HG02852 (cell line): ENCODE measurements around the gene C6orf62.
"Not testable (repeated sequence)": the region's sequence is repeated elsewhere in the genome, so short reads cannot be mapped to it uniquely, and the experiment has no call there.

ENCODE experiments used
- ATAC-seq: cut with Tn5 transposase; IDR thresholded peaks from one replicate; pipeline ENCODE4 v1.9.1; 2021; ENCODE audit warnings: mild to moderate bottlenecking, moderate library complexity; ENCODE audit not compliant: unreplicated experiment

C6orf62 gene

DNA sequence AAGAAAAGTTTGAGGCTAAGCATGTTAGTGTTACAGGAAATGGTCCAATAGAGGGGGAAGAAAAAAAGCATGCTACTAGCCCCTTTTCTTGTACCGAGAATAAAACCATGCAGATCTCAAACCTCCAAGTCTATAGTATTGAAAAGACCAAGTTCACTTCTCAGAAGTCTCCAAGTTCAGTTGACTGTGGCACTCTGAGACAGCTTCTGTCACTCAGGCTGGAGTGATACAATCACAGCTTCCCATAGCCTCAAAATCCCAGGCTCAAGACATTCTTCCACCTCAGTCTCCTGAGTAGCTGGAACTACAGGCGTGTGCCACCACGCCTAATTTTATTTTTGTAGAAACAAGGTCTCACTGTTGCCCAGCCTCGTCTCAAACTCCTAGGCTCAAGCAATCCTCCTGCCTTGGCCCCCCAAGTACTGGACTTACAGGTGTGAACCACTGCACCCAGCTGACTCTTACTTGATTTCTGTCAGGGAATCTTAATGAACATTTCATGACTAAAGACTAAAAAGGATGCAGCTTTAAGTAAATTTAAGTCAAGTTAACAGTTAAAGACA lies 16.2 kb downstream of the C6orf62 start:
- ATAC-seq: no peak

DNA sequence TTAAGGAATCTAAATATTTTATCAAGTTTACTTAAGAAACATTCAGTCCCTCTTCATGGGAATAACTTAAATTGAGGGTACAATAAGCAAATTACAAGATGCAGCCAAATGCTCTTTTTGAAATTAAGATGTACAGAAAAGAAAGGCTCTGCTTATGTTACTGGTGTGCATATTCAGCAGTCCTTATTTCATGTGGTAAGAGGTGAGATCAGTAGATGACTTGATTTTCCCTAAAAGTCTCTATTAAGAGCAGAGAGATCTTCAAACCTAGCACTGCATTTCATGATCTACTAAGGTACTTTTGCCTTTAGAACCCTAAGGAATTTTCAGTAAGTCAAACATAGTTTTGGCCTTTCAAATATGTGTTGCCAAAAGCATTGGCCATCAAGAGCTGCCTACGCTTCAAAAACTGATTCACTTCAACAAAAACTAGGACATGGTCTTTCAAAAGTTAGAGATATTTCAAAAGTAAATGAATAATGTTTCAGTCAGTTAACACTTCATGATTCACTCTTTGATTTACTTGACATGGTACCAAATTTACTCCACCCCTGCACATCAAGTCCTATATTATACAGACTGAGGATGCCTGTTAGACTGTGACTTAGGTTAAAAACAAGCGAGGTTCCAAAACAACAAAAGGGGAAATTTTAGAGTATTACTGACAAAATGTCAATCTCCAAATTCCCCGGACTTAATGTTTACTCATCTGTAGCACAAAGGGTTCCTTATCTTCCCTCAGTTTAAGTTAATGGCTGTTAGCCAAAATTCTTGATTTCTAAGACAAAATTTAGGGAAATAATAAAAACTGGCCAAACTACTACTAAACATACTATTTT lies 19.2 kb downstream of the C6orf62 start:
- no peak for ATAC-seq

DNA sequence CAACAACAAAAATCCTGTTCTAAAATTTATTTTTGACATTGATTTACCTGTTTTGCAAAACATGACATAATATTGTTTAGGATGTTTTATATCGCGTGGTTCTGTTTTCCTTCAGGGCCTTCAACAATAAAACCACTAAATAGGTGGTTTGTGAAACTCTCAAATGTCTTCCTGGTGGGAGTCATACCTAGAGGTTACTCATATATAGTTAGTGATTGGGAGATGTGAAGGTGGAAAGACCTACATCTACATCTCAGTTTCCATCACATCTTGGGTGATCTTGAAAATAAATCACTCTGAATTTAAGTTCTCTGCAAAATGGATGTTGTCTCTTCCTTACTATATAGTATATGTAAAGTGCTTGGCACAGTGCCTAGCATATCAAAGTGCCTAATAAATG lies 22.9 kb downstream of the C6orf62 start:
- no peak for ATAC-seq

DNA sequence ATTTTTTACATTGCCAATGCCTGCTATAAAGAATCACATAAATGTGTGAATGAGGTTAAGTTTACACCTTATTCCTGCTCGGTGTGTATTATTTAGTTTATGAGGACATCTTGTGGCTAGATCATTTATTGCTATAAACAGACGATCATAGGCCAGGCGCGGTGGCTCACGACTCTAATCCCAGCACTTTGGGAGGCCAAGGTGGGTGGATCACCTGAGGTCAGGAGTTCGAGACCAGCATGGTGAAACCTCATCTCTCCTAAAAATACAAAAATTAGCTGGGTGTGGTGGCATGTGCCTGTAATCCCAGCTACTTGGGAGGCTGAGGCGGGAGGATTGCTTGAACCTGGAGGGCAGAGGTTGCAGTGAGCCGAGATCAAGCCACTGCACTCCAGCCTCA lies 23.3 kb downstream of the C6orf62 start:
- peak; percentile 73 for ATAC-seq

DNA sequence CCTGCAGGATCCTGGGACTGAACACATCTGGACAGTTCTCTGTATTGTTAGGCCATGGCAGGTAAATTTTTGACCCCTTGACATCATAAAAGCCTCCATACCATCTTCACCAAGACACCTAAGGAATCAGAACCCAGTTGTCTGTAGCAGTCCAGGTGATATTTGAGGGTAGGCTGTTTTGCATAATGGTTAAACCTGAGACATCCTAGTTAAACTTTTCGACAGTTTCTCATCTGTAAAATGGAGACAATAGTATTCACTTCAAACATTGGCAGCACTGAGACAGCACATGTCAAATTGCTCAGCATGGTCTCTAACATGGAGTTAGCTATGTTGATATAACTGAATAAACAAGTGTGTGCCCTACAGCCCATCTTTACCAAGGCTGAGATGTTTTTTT lies 24.8 kb downstream of the C6orf62 start:
- ATAC-seq: no peak

DNA sequence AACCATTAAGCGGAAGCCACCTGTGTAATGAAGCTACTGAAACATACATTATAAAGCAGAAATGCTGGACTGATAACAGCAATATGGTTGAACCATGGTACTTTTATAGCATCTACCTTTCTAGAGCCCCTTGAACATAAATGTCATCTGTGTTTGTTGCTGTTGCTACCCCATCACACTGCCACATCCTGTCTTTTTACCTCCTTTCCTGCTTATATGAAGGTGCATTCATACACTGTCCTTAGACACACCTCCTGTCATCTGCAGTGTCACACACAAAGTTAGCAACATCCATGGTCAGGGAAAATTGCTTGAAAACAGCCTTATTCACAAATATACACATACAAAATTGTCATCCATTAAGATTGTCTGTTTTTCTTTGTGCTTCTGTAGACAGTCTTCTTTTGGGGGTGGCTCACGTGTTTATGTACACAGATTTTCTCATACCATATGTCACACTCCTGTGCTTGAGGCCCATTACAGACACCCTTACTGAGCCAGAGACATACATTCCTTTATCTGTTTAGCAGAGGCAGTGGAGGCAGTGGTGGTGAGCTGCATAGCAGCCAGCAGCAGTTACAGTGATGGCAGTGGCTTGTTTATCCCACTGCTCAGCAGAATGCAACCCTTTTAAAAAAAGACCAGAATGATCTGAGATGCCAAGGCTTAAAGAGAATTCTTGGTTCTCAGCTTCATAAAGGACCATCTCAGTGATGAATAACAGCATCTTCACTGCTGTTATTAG lies 25.9 kb downstream of the C6orf62 start:
- no peak for ATAC-seq

DNA sequence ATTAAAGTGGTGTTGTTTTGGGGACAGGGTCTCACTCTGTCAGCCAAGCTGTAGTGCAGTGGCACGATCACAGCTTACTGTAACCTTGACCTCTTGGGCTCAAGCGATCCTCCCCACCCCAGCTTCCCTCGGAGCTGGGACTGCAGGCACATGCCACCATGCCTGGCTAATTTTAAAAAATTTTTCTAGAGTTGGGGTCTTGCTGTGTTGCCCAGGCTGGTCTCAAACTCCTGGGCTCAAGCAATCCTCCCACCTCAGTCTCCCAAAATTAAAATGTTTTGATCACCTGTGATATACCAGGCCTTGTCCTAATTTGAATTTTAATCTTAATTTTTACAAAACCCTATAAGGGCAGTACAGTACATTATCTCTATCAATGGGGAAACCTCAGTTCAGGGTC lies 26.5 kb downstream of the C6orf62 start:
- ATAC-seq: no peak

DNA sequence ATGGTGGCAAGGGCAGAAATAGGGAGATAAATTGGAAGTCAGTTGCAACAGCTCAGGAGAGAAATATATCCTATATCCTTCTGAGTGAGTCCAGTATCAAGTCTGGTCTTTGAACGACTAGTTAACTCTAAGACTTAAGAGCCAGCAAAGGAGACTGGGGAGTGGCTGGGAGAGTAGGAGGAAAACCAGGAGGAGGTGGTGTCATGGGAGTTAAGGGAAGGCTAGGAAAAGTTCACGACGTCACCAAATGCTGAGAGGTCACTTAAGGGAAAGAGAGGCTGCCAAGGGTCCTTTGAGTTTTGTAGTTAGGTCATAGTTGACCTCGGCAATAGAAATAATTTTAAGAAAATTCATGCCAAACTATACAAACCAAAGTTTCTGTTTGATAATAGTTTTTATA lies 27.0 kb downstream of the C6orf62 start:
- no peak for ATAC-seq

DNA sequence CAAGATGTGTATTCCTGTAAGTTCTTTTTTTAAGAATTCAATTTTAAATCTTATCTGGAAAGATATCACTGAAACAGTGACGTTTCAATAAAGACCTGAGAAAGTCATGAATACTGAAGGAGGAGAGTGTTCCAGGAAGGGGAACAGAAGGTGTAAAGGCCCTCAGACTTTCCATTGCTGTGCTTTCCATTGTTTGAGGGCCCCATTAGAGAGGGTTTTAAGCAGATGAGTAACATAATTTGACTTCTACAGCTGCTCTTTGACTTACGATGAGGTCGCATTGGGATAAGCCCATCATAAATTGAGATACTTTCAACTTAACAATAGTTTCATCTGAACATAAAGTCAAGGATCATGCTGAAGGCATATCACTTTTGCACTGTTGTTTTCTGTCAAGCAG lies 27.4 kb downstream of the C6orf62 start:
- ATAC-seq: no peak

DNA sequence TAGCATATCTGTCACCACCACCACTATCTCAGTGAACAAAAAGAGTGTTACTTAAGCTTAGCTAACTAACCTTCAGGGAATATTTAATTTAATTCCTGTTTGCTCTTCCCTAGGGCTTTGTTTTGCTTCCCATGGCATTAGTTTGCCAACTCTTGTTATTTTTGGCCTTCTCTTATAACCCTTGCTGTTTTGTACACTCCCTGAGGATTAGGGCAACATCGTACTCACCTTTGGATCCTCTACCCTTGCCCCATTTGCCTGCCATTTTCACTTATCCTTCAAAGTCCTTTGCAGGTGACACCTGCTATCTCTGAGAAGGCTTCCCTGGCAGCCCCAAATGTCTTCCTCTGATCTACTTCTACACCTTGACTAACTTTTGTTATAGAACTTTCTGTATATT lies 28.4 kb downstream of the C6orf62 start:
- no peak for ATAC-seq

DNA sequence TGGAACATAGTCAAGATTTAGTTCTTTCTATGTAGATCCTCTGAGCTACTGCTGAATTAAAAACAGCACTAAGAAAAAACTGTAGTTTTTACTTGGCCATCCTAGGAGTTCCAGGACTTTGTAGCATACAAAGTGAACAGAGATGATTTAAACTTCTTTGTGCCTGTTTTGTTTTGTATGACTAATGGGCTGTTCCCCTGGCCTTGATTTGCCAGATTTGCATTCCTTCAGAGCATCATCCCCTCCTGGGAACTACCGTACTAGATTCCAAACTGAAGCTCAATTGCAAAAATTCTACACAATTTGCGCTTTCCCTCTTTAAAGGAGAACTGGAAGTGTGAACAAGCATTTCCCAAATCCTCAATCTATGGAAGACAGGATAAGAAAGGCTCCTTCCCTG lies 29.0 kb downstream of the C6orf62 start:
- ATAC-seq: no peak

DNA sequence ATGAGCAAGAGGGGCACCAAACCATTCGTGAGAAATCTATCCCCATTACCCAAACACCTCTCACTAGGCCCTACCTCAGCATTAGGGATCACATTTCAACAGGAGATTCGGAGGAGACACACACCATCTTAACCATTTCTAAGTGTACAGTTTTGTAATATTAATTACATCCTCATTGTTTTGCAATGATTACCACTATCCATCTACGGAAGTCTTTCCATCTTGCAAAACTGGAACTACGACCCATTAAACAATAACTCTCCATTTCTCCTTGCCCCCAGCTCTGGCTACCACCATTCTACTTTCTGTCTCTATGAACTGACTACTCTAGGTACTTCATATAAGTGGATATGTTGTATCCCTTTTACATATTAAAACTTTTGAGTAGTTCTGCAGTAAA lies 32.0 kb downstream of the C6orf62 start:
- no peak for ATAC-seq

DNA sequence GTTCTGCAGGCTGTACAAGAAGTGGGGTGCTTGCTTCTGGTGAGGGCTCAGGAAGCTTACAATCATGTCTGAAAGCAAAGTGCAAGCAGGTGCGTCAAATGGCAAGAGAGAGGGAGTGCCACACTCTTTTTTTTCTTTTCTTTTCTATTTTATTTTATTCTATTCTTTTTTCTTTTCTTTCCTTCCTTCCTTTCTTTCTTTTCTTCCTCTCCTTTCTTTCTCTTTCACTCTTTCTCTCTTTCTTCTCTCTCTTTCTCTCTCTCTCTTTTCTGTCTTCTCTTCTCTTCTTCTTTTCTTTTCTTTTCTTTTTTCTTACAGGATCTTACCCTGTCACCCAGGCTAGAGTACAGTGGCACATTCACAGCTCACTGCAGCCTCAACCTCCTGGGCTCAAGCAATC lies 32.5 kb downstream of the C6orf62 start:
- ATAC-seq: no peak

DNA sequence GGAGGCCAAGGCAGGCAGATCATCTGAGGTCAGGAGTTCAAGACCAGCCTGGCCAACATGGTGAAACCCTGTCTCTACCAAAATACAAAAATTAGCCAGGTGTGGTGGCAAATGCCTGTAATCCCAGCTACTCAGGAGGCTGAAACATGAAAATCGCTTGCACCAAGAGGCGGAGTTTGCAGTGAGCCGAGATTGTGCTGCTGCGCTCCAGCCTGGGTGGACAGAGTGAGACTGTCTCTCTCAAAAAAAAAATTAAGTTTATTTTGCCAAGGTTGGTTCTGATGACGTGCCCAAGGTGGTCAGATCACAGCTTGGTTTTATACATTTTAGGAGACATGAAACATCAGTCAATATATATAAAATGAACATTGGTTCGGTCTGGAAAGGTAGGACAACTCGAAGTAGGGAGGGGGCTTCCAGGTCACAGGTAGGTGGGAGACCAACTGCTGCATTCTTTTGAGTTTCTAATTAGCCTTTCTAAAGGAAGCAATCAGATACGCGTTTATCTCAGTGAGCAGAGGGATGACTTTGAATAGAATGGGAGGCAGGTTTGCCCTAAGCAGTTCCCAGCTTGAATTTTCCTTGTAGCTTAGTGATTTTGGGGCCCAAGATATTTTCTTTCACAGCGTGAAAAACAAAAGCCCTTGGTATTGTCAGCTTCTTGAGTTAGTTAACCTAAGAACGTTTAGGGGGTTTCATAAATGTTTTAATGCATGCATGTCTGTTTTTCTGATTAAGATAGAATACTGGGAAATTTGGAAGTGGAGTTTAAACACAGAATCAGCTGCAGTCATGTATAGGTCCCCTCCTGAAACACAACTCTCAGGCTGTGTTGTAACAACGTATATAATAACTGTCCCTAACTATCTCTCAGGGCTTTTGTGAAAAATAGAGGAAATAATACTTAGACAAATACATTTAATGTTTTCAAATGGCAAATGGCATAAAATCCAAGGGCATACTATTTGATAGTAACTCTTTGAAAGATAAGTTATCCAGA lies 35.4 kb downstream of the C6orf62 start:
- ATAC-seq: no peak

DNA sequence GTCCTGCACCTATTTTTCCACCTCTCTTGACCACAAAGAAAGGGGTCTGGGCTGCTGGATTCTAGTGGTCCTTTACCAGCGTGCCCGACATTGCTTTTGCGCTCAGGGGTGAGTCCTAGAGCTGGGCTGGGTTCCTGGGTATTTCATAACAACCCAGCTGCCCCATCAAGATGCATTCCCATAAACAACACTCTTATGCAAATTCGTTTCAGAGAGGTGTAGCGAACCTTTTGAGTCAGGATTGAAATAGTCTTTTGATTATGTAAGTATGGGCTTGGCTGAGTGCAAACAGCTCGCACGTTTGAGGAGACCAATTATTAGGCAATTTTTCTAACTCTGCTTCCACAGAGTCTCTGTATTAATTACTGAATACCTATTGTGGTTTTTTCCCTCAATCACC lies 38.4 kb downstream of the C6orf62 start:
- no peak for ATAC-seq

DNA sequence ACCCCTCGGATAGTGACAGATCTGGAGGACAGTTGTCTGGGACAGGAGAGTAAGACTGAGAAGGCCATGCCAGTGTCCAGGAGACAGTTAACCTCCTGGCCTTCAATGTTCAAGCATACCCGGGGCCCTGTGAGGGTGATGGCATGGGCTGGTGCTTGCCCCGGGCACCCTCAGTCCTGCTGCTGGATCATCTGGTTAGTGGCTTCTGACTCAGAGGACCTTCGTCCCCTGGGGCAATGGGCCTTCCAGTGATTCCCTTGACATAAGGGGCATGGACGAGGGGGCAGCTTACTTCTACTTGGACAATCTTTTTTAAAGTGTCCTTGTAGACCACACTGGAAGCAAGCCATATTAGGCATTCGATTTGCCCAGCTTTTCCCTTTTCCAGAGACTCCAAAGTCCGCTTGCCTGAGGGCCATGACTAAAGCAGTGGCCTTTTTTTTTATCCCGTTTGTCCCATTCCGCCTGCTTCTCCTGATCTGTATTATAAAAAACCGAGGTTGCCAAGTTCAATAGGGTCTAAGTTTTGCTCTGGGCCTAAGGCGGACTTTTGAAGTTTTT lies 40.1 kb downstream of the C6orf62 start:
- not testable (repeated sequence) for ATAC-seq

DNA sequence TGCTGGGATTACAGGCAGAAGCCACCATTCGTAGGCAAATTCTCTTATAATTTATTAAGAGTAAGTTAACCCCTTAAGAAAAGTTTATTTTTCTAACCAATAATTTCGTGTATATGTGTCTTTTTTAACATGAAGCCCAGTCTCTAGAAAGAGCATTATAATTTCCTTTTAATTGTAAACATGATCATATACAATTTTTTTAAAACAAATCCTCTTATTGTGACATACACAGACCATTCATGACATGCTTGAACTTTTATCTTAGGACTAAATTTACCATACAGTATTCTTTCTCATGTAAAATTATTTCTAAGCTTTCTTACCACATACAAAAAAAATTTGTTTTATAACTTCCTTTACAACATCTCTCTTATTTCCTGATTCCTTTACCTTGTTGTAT lies 45.3 kb downstream of the C6orf62 start:
- no peak for ATAC-seq

DNA sequence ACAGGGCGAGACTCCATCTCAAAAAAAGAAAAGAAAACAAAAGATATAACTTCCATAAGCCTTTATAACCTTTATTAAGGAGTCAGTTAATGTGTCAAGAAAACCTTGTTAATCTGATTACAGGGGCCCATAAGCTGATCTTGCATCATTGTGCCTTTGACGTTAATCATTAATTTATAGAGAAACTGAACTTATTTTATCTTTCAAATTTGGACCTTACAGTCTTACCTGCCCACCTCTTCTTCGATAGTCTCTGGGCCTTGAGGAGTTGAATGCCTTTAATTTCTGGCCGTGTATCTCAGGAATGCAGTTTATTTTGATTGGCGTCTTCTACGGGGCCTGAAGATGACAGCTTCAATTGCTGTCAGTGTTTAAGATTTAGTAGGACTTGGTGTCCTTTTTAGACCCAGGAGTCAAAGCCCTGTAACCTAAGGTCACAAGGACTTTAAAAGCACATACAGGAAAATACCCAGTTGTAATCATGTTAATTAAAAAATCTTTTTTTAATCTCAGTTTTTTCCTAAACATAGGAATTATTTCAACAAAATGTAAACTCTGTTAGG lies 46.3 kb downstream of the C6orf62 start:
- no peak for ATAC-seq

DNA sequence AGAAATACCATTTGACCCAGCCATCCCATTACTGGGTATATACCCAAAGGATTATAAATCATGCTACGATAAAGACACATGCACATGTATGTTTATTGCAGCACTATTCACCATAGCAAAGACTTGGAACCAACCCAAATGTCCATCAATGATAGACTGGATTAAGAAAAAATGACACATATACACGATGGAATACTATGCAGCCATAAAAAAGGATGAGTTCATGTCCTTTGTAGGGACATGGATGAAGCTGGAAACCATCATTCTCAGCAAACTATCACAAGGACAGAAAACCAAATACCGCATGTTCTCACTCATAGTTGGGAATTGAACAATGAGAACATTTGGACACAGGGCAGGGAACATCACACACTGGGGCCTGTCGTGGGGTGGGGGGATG lies 47.9 kb downstream of the C6orf62 start:
- ATAC-seq: not testable (repeated sequence)

DNA sequence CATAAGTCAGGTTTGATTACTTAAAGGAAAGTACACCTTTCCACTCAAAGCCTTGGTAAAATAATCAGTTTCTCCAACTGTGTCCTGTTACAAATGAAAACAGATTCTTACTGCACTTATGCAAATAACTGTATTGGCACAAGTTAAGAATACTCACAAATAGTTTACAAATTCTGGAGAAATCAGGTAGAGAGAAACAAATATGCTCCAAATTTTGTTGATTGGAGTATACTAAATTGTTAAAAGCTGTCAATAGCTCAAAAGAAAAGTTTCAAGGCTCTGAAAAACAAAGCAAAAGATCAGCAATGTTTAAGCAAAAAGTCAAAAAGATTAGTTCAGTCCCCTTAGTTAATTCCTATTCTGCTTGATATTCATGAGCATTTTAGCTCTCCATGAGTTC lies 48.5 kb downstream of the C6orf62 start:
- not testable (repeated sequence) for ATAC-seq
